HG03469 (cell line): ENCODE measurements around the gene PRR15.

Experiments used
- ATAC-seq: cut with Tn5 transposase; IDR thresholded peaks from one replicate; pipeline ENCODE4 v1.9.1; 2021; ENCODE audit warnings: mild to moderate bottlenecking, moderate library complexity, moderate number of reproducible peaks; ENCODE audit not compliant: unreplicated experiment

Gene PRR15

GRCh38 chr7:29567174-29567573 lies 3.5 kb downstream of the PRR15 start:
- ATAC-seq: no peak

- no peak for ATAC-seq
Measured at GRCh38 chr7:29569648-29570047, 6.0 kb downstream of the PRR15 start.

GRCh38 chr7:29572558-29572957 lies 8.9 kb downstream of the PRR15 start:
- no peak for ATAC-seq

- no peak for ATAC-seq
Measured at GRCh38 chr7:29573567-29573966, 9.9 kb downstream of the PRR15 start.

- ATAC-seq: no peak
Measured at GRCh38 chr7:29574659-29575058, 11.0 kb downstream of the PRR15 start.

- ATAC-seq: no peak
Measured at GRCh38 chr7:29587195-29587808, 23.7 kb downstream of the PRR15 start.

- no peak for ATAC-seq
Measured at GRCh38 chr7:29588212-29588611, 24.6 kb downstream of the PRR15 start.

GRCh38 chr7:29588900-29589696 lies 25.5 kb downstream of the PRR15 start:
- ATAC-seq: no peak

- no peak for ATAC-seq
Measured at GRCh38 chr7:29592866-29593265, 29.2 kb downstream of the PRR15 start.

GRCh38 chr7:29593459-29593858 lies 29.8 kb downstream of the PRR15 start:
- no peak for ATAC-seq

- no peak for ATAC-seq
Measured at GRCh38 chr7:29596593-29597178, 33.1 kb downstream of the PRR15 start.

GRCh38 chr7:29597266-29597665 lies 33.6 kb downstream of the PRR15 start:
- no peak for ATAC-seq

- ATAC-seq: no peak
Measured at GRCh38 chr7:29598137-29598536, 34.5 kb downstream of the PRR15 start.

- ATAC-seq: no peak
Measured at GRCh38 chr7:29598613-29599012, 35.0 kb downstream of the PRR15 start.

- no peak for ATAC-seq
Measured at GRCh38 chr7:29599026-29599425, 35.4 kb downstream of the PRR15 start.

- no peak for ATAC-seq
Measured at GRCh38 chr7:29600661-29601060, 37.0 kb downstream of the PRR15 start.

- no peak for ATAC-seq
Measured at GRCh38 chr7:29604052-29604451, 40.4 kb downstream of the PRR15 start.

GRCh38 chr7:29604702-29605101 lies 41.1 kb downstream of the PRR15 start:
- no peak for ATAC-seq

GRCh38 chr7:29605671-29606070 lies 42.0 kb downstream of the PRR15 start:
- ATAC-seq: no peak

GRCh38 chr7:29606287-29606721 lies 42.7 kb downstream of the PRR15 start:
- no peak for ATAC-seq

- ATAC-seq: no peak
Measured at GRCh38 chr7:29606830-29607229, 43.2 kb downstream of the PRR15 start.

GRCh38 chr7:29607259-29607658 lies 43.6 kb downstream of the PRR15 start:
- no peak for ATAC-seq
